H1 (cell line): ENCODE data around the gene ASB8. TPM values are rescaled to one million over a fixed set of nuclear protein-coding genes. Genes with fewer than 3 reads are reported as not detected.

Source experiments
- CTCF ChIA-PET: fragments of 300-600 bp; sonication (Branson Sonifier 250); formaldehyde crosslinking; loops from one replicate; lab custom pipeline; 2021; ENCODE audit not compliant: partially characterized antibody; lab: Charles Lee
- POLR2A ChIA-PET: fragments of 300-600 bp; sonication (Branson Sonifier 250); formaldehyde crosslinking; loops from one replicate; lab custom pipeline; 2021; ENCODE audit warnings: inconsistent platforms; ENCODE audit not compliant: partially characterized antibody; lab: Charles Lee
- DNase-seq, 2 experiments: peaks; one replicate each; pipeline versions ENCODE4 v3.0.0 to v3.0.0-alpha.2; 2010 to 2022; ENCODE audit warnings: low spot score in 2 of 2, low read depth in 1 of 2, mixed read lengths in 1 of 2
- FAIRE-seq: peaks from 2 replicates; lab custom pipeline; 2011; peaks lifted over from hg19 to GRCh38; lab: Jason Lieb, UNC
- H2AFZ ChIP-seq: 2 replicates; pipeline ENCODE4 v1.8.1; 2012; ENCODE audit warnings: low read length, inconsistent platforms
- H2AK5ac ChIP-seq: 2 replicates; pipeline ENCODE4 v1.6.1; 2013; ENCODE audit warnings: low read depth, low read length
- H2BK120ac ChIP-seq: replicated peaks from 2 replicates; pipeline ENCODE3; 2013; ENCODE audit warnings: low read depth, low read length, inconsistent platforms
- H2BK12ac ChIP-seq: 2 replicates; pipeline ENCODE4 v1.6.1; 2013; ENCODE audit warnings: low read depth, low read length
- H2BK15ac ChIP-seq: 2 replicates; pipeline ENCODE4 v1.6.1; 2013; ENCODE audit warnings: low read length
- H2BK20ac ChIP-seq: 2 replicates; pipeline ENCODE4 v1.6.1; 2013; ENCODE audit warnings: low read length
- H2BK5ac ChIP-seq: 2 replicates; pipeline ENCODE4 v1.6.1; 2013; ENCODE audit warnings: low read depth, low read length
- H3K14ac ChIP-seq: 2 replicates; pipeline ENCODE4 v1.6.1; 2013; ENCODE audit warnings: inconsistent platforms; ENCODE audit not compliant: insufficient read length
- H3K18ac ChIP-seq: 2 replicates; pipeline ENCODE4 v1.6.1; 2013; ENCODE audit warnings: low read length; ENCODE audit errors: extremely low read depth
- H3K23ac ChIP-seq: 2 replicates; pipeline ENCODE4 v1.6.1; 2013; ENCODE audit warnings: inconsistent platforms; ENCODE audit not compliant: insufficient read length
- H3K23me2 ChIP-seq: 2 replicates; pipeline ENCODE4 v1.6.1; 2013; ENCODE audit warnings: low read depth, low read length
- H3K27ac ChIP-seq: 2 replicates; pipeline ENCODE4 v1.6.1; 2011; ENCODE audit warnings: low read depth, low read length, inconsistent platforms
- H3K27me3 ChIP-seq, 4 experiments: replicated peaks in 1 of 4; 1 replicate in 1 of 4; 2 replicates in 3 of 4; pipeline versions ENCODE4 v1.6.1 to v1.8.1; 2011 to 2013; ENCODE audit warnings: low read length in 3 of 4, mild to moderate bottlenecking in 3 of 4, inconsistent platforms in 2 of 4, mixed read lengths in 2 of 4, moderate library complexity in 1 of 4; ENCODE audit not compliant: control insufficient read depth in 3 of 4, insufficient read depth in 3 of 4; ENCODE audit errors: extremely low read depth in 1 of 4
- H3K36me3 ChIP-seq, 4 experiments: 2 replicates each; pipeline versions ENCODE4 v1.6.1 to v1.8.1; 2011 to 2013; ENCODE audit warnings: mild to moderate bottlenecking in 4 of 4, low read length in 3 of 4, moderate library complexity in 2 of 4, control low read depth in 1 of 4, inconsistent platforms in 1 of 4; ENCODE audit not compliant: insufficient read depth in 4 of 4, control insufficient read depth in 2 of 4
- H3K4ac ChIP-seq: replicated peaks from 2 replicates; pipeline ENCODE3; 2013; ENCODE audit warnings: low read length, low read depth, mixed read lengths, inconsistent platforms; ENCODE audit not compliant: insufficient read length
- H3K4me1 ChIP-seq, 4 experiments: replicated peaks in 1 of 4; 1 replicate in 1 of 4; 2 replicates in 3 of 4; pipeline versions ENCODE4 v1.6.1 to v1.8.1; 2011 to 2013; ENCODE audit warnings: low read length in 3 of 4, inconsistent platforms in 2 of 4, mixed read lengths in 1 of 4; ENCODE audit not compliant: insufficient read depth in 4 of 4, control insufficient read depth in 3 of 4
- H3K4me2 ChIP-seq, 2 experiments: 2 replicates each; pipeline versions ENCODE4 v1.6.1 to v1.8.1; 2011 to 2013; ENCODE audit warnings: low read depth in 2 of 2, low read length in 2 of 2, control low read depth in 1 of 2, inconsistent platforms in 1 of 2, mild to moderate bottlenecking in 1 of 2; ENCODE audit not compliant: insufficient read depth in 1 of 2
- H3K4me3 ChIP-seq, 4 experiments: fragments of 200-600, 300-600 bp in 1 of 4; sonication (generic), shearing (Covaris generic), sonication (Bioruptor Twin) in 1 of 4; 2 replicates each; pipeline versions ENCODE4 v1.5.1 to v1.8.1; 2011 to 2016; ENCODE audit warnings: low read length in 4 of 4, low read depth in 3 of 4, control low read depth in 2 of 4, inconsistent platforms in 2 of 4, mild to moderate bottlenecking in 2 of 4, mixed read lengths in 1 of 4, moderate library complexity in 1 of 4; ENCODE audit not compliant: insufficient read depth in 2 of 4; ENCODE audit errors: extremely low read depth in 1 of 4
- H3K56ac ChIP-seq: replicated peaks from 2 replicates; pipeline ENCODE3; 2013; ENCODE audit warnings: low read depth, mild to moderate bottlenecking, mixed read lengths, low read length, inconsistent platforms; ENCODE audit not compliant: insufficient read length
- H3K79me1 ChIP-seq: 2 replicates; pipeline ENCODE4 v1.6.1; 2013; ENCODE audit warnings: low read depth, low read length, control low read depth
- H3K79me2 ChIP-seq, 2 experiments: 2 replicates each; pipeline versions ENCODE4 v1.6.1 to v1.8.1; 2012 to 2013; ENCODE audit warnings: low read length in 2 of 2, mild to moderate bottlenecking in 2 of 2, inconsistent platforms in 1 of 2; ENCODE audit not compliant: insufficient read depth in 2 of 2, control insufficient read depth in 1 of 2
- H3K9ac ChIP-seq, 4 experiments: replicated peaks in 1 of 4; 1 replicate in 1 of 4; 2 replicates in 3 of 4; pipeline versions ENCODE4 v1.6.1 to v1.8.1; 2011 to 2013; ENCODE audit warnings: low read depth in 3 of 4, low read length in 3 of 4, control low read depth in 2 of 4, mild to moderate bottlenecking in 2 of 4, moderate library complexity in 2 of 4, inconsistent platforms in 1 of 4; ENCODE audit errors: extremely low read depth in 1 of 4
- H3K9me3 ChIP-seq, 2 experiments: 2 replicates each; pipeline versions ENCODE4 v1.6.1 to v1.8.1; 2012 to 2013; ENCODE audit warnings: mild to moderate bottlenecking in 2 of 2, moderate library complexity in 2 of 2, control low read depth in 1 of 2, inconsistent platforms in 1 of 2, low read depth in 1 of 2, low read length in 1 of 2, mixed read lengths in 1 of 2; ENCODE audit not compliant: insufficient read depth in 2 of 2
- H4K20me1 ChIP-seq, 2 experiments: replicated peaks in 1 of 2; 2 replicates each; pipeline versions ENCODE3 to v1.8.1; 2011 to 2013; ENCODE audit warnings: inconsistent platforms in 2 of 2, low read length in 2 of 2, mild to moderate bottlenecking in 1 of 2; ENCODE audit not compliant: insufficient read depth in 2 of 2, control insufficient read depth in 1 of 2
- H4K5ac ChIP-seq: 2 replicates; pipeline ENCODE4 v1.6.1; 2013; ENCODE audit warnings: low read length, low read depth, mixed read lengths, inconsistent platforms; ENCODE audit not compliant: insufficient read length
- H4K8ac ChIP-seq: 2 replicates; pipeline ENCODE4 v1.8.0; 2013; ENCODE audit warnings: mild to moderate bottlenecking, moderate library complexity, low read length, inconsistent platforms; ENCODE audit not compliant: insufficient read depth; ENCODE audit errors: extremely low read depth
- H4K91ac ChIP-seq: replicated peaks from 2 replicates; pipeline ENCODE3; 2013; ENCODE audit warnings: low read length, mixed read lengths, inconsistent platforms; ENCODE audit not compliant: insufficient read length
- POLR2AphosphoS5 ChIP-seq: IDR thresholded peaks from 2 replicates; pipeline ENCODE4 v1.6.1; 2011; ENCODE audit warnings: low read depth, low read length
- SIN3A ChIP-seq, 2 experiments: IDR thresholded peaks in 1 of 2; conservative IDR thresholded peaks in 1 of 2; 2 replicates each; pipeline ENCODE4 v1.6.1; 2011 to 2012; ENCODE audit warnings: low read length in 2 of 2, improper control_type of control experiment in 1 of 2, low read depth in 1 of 2, mild to moderate bottlenecking in 1 of 2
- TBP ChIP-seq: IDR thresholded peaks from 2 replicates; pipeline ENCODE4 v1.6.1; 2011; ENCODE audit warnings: low read depth, low read length, improper control_type of control experiment
- WGBS, 2 experiments: shearing (Covaris generic) in 1 of 2; methylation state at CpG; one replicate each; pipeline versions ENCODE4 v1.1.6 to v1.1.7; 2013 to 2015; ENCODE audit warnings: low lambda C conversion rate in 2 of 2, mixed read lengths in 2 of 2, inconsistent platforms in 1 of 2, low coverage in 1 of 2, missing lambda C conversion rate in 1 of 2; ENCODE audit not compliant: insufficient replicate concordance in 2 of 2, insufficient coverage in 1 of 2, insufficient read length in 1 of 2; ENCODE audit errors: extremely low coverage in 1 of 2, missing lambda C conversion rate in 1 of 2; 5-methylcytosine and 5-hydroxymethylcytosine counted together
- polyA plus RNA-seq, 7 experiments: library from polyadenylated mRNA; depleted of rRNA in 3 of 7; stranded (reverse) in 5 of 7; unstranded in 2 of 7; fragments of >200 nt in 5 of 7; fragments of 200-250 nt in 2 of 7; gene quantifications; 1 replicate in 5 of 7; 2 replicates in 1 of 7; 4 replicates in 1 of 7; pipeline versions ENCODE4 v1.2.1 to v1.2.3, GENCODE V29; 2011 to 2013; ENCODE audit warnings: missing spikeins in 2 of 7, mixed read lengths in 2 of 7
- total RNA-seq: library from RNA; stranded (reverse); fragmentation: NEBNext Ultra II Directional; extraction: Animal tissue kit (Norgen Biotek cat#: 25700); gene quantifications from 2 replicates; pipeline ENCODE4 v1.2.1, GENCODE V29; 2021

The ASB8 gene
- total and polyA plus RNA-seq, 2 of the 8 experiments (the other 6 are each of a cell fraction or from before 2014, with no cell fraction given): 3.8 to 8.3 TPM

- TF ChIP-seq POLR2AphosphoS5: no peak
- TF ChIP-seq SIN3A (conservative IDR thresholded peaks at IDR 0.05 in 1 of 2, IDR thresholded peaks at IDR 0.05 in 1 of 2; ENCODE audit: low read depth in 1 of 2, low read length in 2 of 2): no peak
- TF ChIP-seq TBP: no peak
- TF ChIP-seq, all 59 proteins: peak for 0
- Histone ChIP-seq H3K9ac (no peak overlapping the region), H3K56ac (no peak overlapping the region), H3K9me3 (no peaks in the 10 kb centered on the region), H2BK5ac (no peak overlapping the region), H3K27ac (no peak overlapping the region), H3K79me1 (no peaks in the 10 kb centered on the region), H3K36me3 (no peaks in the 10 kb centered on the region), H3K18ac (no peak overlapping the region), H3K4me3 (no peak overlapping the region), H3K79me2 (no peaks in the 10 kb centered on the region), H4K91ac (no peak overlapping the region), H3K4me2 (no peak overlapping the region), H3K4me1 (peaks cover 0 to 5% (median under 1%) of the 10 kb centered on the region in 4 experiments; a peak in 2 of 7 replicates), H2BK120ac (no peak overlapping the region), H2BK15ac (no peak overlapping the region), H2AFZ (no peak overlapping the region), H3K4ac (no peak overlapping the region), H2BK12ac (no peak overlapping the region), H3K23ac (no peak overlapping the region), H4K8ac (no peak overlapping the region), H3K23me2 (peaks cover 4% of the 10 kb centered on the region; the same call in 1 of the 2 replicates), H3K14ac (no peak overlapping the region), H4K5ac (no peak overlapping the region), H2BK20ac (no peak overlapping the region), H3K27me3 (no peaks in the 10 kb centered on the region), H4K20me1 (no peaks in the 10 kb centered on the region), H2AK5ac (no peak overlapping the region)
- ChIA-PET CTCF (interaction anchor here (0.6 to 3.6 kb wide), 7 partner anchors 9 to 117 kb away, joined by 3 to 13 read pairs (median 3); no protein-coding TSS in a partner anchor), POLR2A (interaction anchor here (1.1 kb wide), 1 partner anchor 83 kb away, joined by 3 read pairs; no protein-coding TSS in a partner anchor)
- FAIRE-seq: no peak
- 92% methylated on average over 5 of the region's 5 CpGs; no CpG with 5 or more reads in 1 of the 2 experiments for WGBS, 2 experiments
- no peak for DNase-seq
Measured at GRCh38 chr12:48160046-48160445, 2.7 kb upstream of the ASB8 start.
